ENCODE results near the gene CAST.

- no peak for TF ChIP-seq CTCF (IDR thresholded peaks at IDR 0.05; ENCODE audit: low read depth, low read length, poor library complexity, severe bottlenecking)
- TF ChIP-seq EZH2phosphoT487 (IDR thresholded peaks at IDR 0.05; ENCODE audit: borderline replicate concordance, low read length), result no peak
Measured at GRCh38 chr5:96668725-96669124, 6.5 kb downstream of the CAST start.
